ENCODE measurements around the gene FAM168A. TPM values are rescaled to one million over a fixed set of nuclear protein-coding genes. Genes with fewer than 3 reads are reported as not detected.

Gene FAM168A
- total and polyA plus RNA-seq, 2 of the 8 experiments (the other 6 are each of a cell fraction or from before 2014, with no cell fraction given), result 17.1 to 21.6 TPM

DNA sequence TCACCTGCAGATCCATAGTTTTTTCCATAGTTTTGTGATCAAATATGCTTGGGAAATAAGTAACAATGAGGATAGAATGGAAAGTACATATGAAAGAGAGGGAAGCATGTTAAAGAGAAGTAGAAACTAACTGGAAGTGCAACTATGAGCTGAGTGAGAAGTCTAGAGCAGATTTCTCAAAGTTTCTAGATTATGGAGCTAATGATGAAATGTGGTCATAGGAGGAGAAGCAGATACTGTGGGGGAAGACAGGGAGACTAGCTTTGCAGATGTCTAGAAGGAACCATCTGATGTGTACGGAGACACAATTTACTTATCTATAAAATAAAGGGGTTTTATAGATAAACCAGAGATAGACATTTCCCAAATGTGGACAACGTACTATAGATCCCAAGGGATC lies 184.7 kb downstream of the FAM168A start:
- Histone ChIP-seq H2BK20ac (ENCODE audit: low read length) (no peak overlapping the region), H3K4me1 (replicated peaks in 1 of 4; ENCODE audit: control insufficient read depth in 3 of 4, insufficient read depth in 4 of 4, low read length in 3 of 4) (no peaks in the 10 kb centered on the region), H2BK120ac (replicated peaks; ENCODE audit: low read depth, low read length) (no peak overlapping the region), H3K9me3 (ENCODE audit: insufficient read depth in 2 of 2, low read depth in 1 of 2, low read length in 1 of 2) (no peaks in the 10 kb centered on the region), H3K14ac (ENCODE audit: insufficient read length) (no peak overlapping the region), H3K56ac (replicated peaks; ENCODE audit: insufficient read length, low read depth, low read length) (no peak overlapping the region), H3K27ac (ENCODE audit: low read depth, low read length) (no peak overlapping the region), H3K79me1 (ENCODE audit: low read depth, low read length) (no peaks in the 10 kb centered on the region), H3K18ac (ENCODE audit: extremely low read depth, low read length) (no peak overlapping the region), H3K23ac (ENCODE audit: insufficient read length) (no peak overlapping the region), H3K27me3 (replicated peaks in 1 of 4; ENCODE audit: control insufficient read depth in 3 of 4, extremely low read depth in 1 of 4, insufficient read depth in 3 of 4, low read length in 3 of 4) (no peaks in the 10 kb centered on the region), H4K20me1 (replicated peaks in 1 of 2; ENCODE audit: control insufficient read depth in 1 of 2, insufficient read depth in 2 of 2, low read length in 2 of 2) (no peaks in the 10 kb centered on the region), H3K36me3 (ENCODE audit: control insufficient read depth in 2 of 4, insufficient read depth in 4 of 4, low read length in 3 of 4) (peaks cover 0 to 14% (median 6%) of the 10 kb centered on the region in 4 experiments; a peak in 5 of 8 replicates), H4K8ac (ENCODE audit: extremely low read depth, insufficient read depth, low read length) (no peak overlapping the region), H3K9ac (replicated peaks in 1 of 4; ENCODE audit: extremely low read depth in 1 of 4, low read depth in 3 of 4, low read length in 3 of 4) (no peak overlapping the region), H4K91ac (replicated peaks; ENCODE audit: insufficient read length, low read length) (no peak overlapping the region), H2BK15ac (ENCODE audit: low read length) (no peak overlapping the region), H2AK5ac (ENCODE audit: low read depth, low read length) (no peak overlapping the region), H2BK5ac (ENCODE audit: low read depth, low read length) (no peak overlapping the region), H2BK12ac (ENCODE audit: low read depth, low read length) (no peak overlapping the region), H3K4me3 (ENCODE audit: extremely low read depth in 1 of 4, insufficient read depth in 2 of 4, low read depth in 3 of 4, low read length in 4 of 4) (no peak overlapping the region), H3K79me2 (ENCODE audit: control insufficient read depth in 1 of 2, insufficient read depth in 2 of 2, low read length in 2 of 2) (no peaks in the 10 kb centered on the region), H3K4me2 (ENCODE audit: insufficient read depth in 1 of 2, low read depth in 2 of 2, low read length in 2 of 2) (no peak overlapping the region), H2AFZ (ENCODE audit: low read length) (no peak overlapping the region), H4K5ac (ENCODE audit: insufficient read length, low read depth, low read length) (no peak overlapping the region), H3K23me2 (ENCODE audit: low read depth, low read length) (no peaks in the 10 kb centered on the region), H3K4ac (replicated peaks; ENCODE audit: insufficient read length, low read depth, low read length) (no peak overlapping the region)
- POLR2A ChIA-PET (ENCODE audit: partially characterized antibody), result interaction anchor here (0.9 kb wide), 1 partner anchor 12 kb away, joined by 4 read pairs; no protein-coding TSS in a partner anchor
- WGBS, 2 experiments (ENCODE audit: extremely low coverage in 1 of 2, insufficient coverage in 1 of 2, insufficient read length in 1 of 2, insufficient replicate concordance in 2 of 2, low coverage in 1 of 2, low lambda C conversion rate in 2 of 2, missing lambda C conversion rate in 1 of 2), result 92% methylated on average over 2 of the region's 2 CpGs; no CpG with 5 or more reads in 1 of the 2 experiments
- FAIRE-seq (no peak), DNase-seq (ENCODE audit: low read depth in 1 of 2, low spot score in 2 of 2) (no peak)
- no peak for TF ChIP-seq SAP30 (IDR thresholded peaks at IDR 0.05; ENCODE audit: insufficient read depth, insufficient replicate concordance, low read length)
- no peak for TF ChIP-seq CREB1 (IDR thresholded peaks at IDR 0.05)
- TF ChIP-seq FOSL1 (IDR thresholded peaks at IDR 0.05; ENCODE audit: insufficient read depth, low read depth, low read length), result no peak
- TF ChIP-seq CTBP2 (IDR thresholded peaks at IDR 0.05; ENCODE audit: borderline replicate concordance, insufficient read depth, insufficient read length, low read length), result no peak
- TF ChIP-seq HDAC2 (IDR thresholded peaks at IDR 0.05; ENCODE audit: borderline replicate concordance in 1 of 2, low read depth in 2 of 2, low read length in 2 of 2), result no peak
- no peak for TF ChIP-seq CTCF (IDR thresholded peaks at IDR 0.05; ENCODE audit: control extremely low read depth in 1 of 3, insufficient read depth in 1 of 3, low read depth in 1 of 3, low read length in 3 of 3)
- TF ChIP-seq SIX5 (IDR thresholded peaks at IDR 0.05; ENCODE audit: low read depth, low read length), result no peak
- CTCF ChIA-PET (ENCODE audit: partially characterized antibody), result interaction anchor here (1.0 to 5.6 kb wide), 7 partner anchors 9 to 247 kb away, joined by 3 to 27 read pairs (median 5); no protein-coding TSS in a partner anchor

Data from H1 (cell line).